ENCODE results near the gene MGRN1. TPM values are rescaled to one million over a fixed set of nuclear protein-coding genes. Genes with fewer than 3 reads are reported as not detected.

Gene MGRN1
- total and polyA plus RNA-seq, 2 experiments from 2014 or later = 29.2 to 30.8 TPM

DNA sequence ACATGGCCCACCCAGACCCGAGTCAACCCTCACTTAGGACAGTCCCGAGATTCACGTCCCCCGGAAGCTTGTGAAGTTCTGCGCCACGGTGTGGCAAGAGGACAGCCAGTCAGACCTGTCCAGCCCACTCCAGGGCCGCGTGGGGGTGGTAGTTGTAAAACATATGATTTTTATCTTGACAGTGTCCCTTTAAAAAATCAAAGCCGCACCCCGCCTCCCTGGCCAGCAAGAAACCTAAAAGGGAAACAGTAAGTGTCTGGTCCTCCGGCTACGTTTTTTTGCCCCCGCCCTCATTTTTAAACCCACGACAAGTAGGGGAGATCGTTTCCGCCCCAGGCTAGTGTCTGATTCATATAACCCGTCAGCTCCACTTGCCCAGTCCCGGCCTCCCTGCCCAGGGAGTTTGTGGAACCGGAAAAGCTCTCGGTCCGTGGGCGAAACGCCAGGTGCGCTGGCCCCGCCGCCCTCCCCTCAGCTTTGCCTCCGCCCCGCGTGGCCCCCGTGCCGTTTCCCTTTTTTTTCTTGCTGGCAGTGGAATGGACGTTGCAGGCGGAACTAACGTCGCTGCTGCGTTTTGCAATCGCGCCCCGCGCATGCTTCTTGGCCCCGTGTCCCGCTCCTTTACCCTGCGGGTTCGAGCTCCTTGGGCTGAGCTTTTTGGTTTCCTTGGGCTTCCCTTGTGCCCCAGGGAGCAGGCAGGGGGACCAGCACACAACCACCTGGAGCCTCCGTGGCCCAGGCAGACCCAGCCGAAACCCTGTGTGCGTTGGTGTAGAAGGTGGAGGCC lies 55.4 kb downstream of the MGRN1 start:
- 86% methylated on average over 44 of the region's 47 CpGs for WGBS (ENCODE audit: low lambda C conversion rate, missing lambda C conversion rate)

DNA sequence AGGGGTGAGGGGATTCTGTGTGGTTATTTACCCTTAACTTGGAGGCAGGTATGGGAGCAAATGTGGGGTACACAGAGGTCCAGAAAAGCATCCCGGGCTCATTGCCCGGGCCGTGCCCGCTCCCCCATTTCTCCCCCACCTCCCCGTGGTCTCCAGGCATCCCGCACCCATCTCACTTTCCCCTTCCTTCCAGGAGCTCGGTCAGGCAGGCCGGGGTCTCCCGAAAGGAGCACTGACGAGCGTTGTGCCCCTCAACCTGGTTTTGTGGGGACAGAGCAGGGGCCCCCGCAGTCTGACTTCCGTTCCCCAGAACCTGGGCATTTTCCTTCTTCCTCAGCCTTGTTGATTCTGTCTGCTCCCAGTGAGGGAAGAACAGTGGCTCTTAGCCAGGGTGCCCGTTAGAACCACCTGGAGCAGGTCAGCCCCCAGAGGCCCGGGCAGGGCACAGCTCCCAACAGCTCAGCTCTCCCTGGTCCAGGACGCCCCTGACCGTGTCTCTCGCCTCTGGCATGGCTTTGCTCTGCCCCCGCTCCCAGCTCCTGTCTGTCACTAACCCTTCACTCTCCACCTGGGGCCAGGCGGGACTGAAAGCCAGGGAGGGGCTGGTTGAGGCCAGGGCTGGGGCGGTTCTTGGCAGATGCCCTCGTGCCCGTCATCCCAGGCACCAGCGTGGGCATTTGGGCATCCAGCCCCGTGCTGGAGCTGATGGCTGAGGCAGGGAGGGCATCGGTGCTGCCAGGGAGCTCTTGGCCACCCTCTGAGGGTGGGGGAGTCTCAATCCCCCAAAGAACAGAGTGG lies 56.2 kb downstream of the MGRN1 start:
- no peak overlapping the region for H3K4me3 ChIP-seq
- no peaks in the 10 kb centered on the region for H3K9me3 ChIP-seq (ENCODE audit: low read depth)
- H3K27me3 ChIP-seq = no peaks in the 10 kb centered on the region
- DNase-seq (ENCODE audit: low spot score) = no peak
- no peak overlapping the region for H3K27ac ChIP-seq
- H3K4me1 ChIP-seq (ENCODE audit: insufficient read depth) = no peaks in the 10 kb centered on the region
- H3K4me2 ChIP-seq = no peak overlapping the region
- no peaks in the 10 kb centered on the region for H3K79me2 ChIP-seq
- no peaks in the 10 kb centered on the region for H3K9me2 ChIP-seq (replicated peaks; ENCODE audit: insufficient read depth)
- TF ChIP-seq, protein P1, sequence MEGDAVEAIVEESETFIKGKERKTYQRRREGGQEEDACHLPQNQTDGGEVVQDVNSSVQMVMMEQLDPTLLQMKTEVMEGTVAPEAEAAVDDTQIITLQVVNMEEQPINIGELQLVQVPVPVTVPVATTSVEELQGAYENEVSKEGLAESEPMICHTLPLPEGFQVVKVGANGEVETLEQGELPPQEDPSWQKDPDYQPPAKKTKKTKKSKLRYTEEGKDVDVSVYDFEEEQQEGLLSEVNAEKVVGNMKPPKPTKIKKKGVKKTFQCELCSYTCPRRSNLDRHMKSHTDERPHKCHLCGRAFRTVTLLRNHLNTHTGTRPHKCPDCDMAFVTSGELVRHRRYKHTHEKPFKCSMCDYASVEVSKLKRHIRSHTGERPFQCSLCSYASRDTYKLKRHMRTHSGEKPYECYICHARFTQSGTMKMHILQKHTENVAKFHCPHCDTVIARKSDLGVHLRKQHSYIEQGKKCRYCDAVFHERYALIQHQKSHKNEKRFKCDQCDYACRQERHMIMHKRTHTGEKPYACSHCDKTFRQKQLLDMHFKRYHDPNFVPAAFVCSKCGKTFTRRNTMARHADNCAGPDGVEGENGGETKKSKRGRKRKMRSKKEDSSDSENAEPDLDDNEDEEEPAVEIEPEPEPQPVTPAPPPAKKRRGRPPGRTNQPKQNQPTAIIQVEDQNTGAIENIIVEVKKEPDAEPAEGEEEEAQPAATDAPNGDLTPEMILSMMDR (IDR thresholded peaks at IDR 0.05; ENCODE audit: poor library complexity) = no peak
- TF ChIP-seq EZH2 (IDR thresholded peaks at IDR 0.05; ENCODE audit: borderline replicate concordance) (no peak), EZH2phosphoT487 (IDR thresholded peaks at IDR 0.05; ENCODE audit: low read depth, severe bottlenecking, unreplicated experiment) (no peak)
- H3K36me3 ChIP-seq (replicated peaks; ENCODE audit: insufficient read depth, low read depth) = no peaks in the 10 kb centered on the region
- no peaks in the 10 kb centered on the region for H4K20me1 ChIP-seq (ENCODE audit: insufficient read depth, poor library complexity, severe bottlenecking)
- no peak overlapping the region for H2AFZ ChIP-seq
- 97% methylated on average over 24 of the region's 26 CpGs for WGBS (ENCODE audit: low lambda C conversion rate, missing lambda C conversion rate)

More for the DNA sequence above, 55.4 kb downstream of the MGRN1 start:
- no peaks in the 10 kb centered on the region for H3K4me1 ChIP-seq (ENCODE audit: insufficient read depth)
- DNase-seq (ENCODE audit: low spot score) = no peak
- no peak overlapping the region for H3K27ac ChIP-seq
- no peaks in the 10 kb centered on the region for H3K27me3 ChIP-seq
- H2AFZ ChIP-seq = no peak overlapping the region
- H3K4me3 ChIP-seq = no peak overlapping the region
- no peak overlapping the region for H3K4me2 ChIP-seq
- TF ChIP-seq EZH2phosphoT487 (IDR thresholded peaks at IDR 0.05; ENCODE audit: low read depth, severe bottlenecking, unreplicated experiment) (no peak), EZH2 (IDR thresholded peaks at IDR 0.05; ENCODE audit: borderline replicate concordance) (no peak)
- TF ChIP-seq, protein P1 (IDR thresholded peaks at IDR 0.05; ENCODE audit: poor library complexity) = no peak
- no peaks in the 10 kb centered on the region for H3K9me2 ChIP-seq (replicated peaks; ENCODE audit: insufficient read depth)
- H3K36me3 ChIP-seq (replicated peaks; ENCODE audit: insufficient read depth, low read depth) = no peaks in the 10 kb centered on the region
- H4K20me1 ChIP-seq (ENCODE audit: insufficient read depth, poor library complexity, severe bottlenecking) = no peaks in the 10 kb centered on the region
- peaks cover 1% of the 10 kb centered on the region for H3K79me2 ChIP-seq
- H3K9me3 ChIP-seq (ENCODE audit: low read depth) = no peaks in the 10 kb centered on the region

DNA sequence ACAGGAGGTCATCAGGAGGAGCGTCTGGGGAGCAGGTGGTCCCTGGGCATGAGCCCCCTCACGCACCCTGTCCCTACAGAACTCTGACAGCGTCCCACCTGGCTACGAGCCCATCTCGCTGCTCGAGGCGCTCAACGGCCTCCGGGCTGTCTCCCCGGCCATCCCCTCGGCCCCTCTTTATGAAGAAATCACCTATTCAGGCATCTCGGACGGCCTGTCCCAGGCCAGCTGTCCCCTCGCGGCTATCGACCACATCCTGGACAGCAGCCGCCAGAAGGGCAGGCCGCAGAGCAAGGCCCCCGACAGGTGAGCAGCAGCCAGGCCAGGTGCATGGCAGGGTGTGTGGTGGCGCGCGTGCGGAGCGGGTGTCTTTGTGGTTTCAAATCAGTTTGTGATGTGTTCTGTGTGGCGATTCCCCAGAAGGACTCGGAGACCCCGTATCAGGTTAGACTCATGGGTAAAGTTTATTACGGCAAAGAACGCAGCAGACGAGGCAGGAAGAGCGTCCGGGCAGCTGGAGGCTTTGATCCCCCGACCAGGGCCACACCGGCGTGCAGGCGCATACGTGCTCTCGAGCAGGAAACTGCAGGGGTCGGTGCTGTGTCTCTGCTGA lies 57.0 kb downstream of the MGRN1 start:
- WGBS (ENCODE audit: low lambda C conversion rate, missing lambda C conversion rate) = 98% methylated on average over 38 of the region's 39 CpGs
- no peaks in the 10 kb centered on the region for H3K79me2 ChIP-seq
- no peaks in the 10 kb centered on the region for H3K9me3 ChIP-seq (ENCODE audit: low read depth)
- no peaks in the 10 kb centered on the region for H3K27me3 ChIP-seq
- no peaks in the 10 kb centered on the region for H3K9me2 ChIP-seq (replicated peaks; ENCODE audit: insufficient read depth)
- DNase-seq (ENCODE audit: low spot score) = no peak
- H3K4me3 ChIP-seq = no peak overlapping the region
- H3K4me2 ChIP-seq = no peak overlapping the region
- no peak for TF ChIP-seq EZH2phosphoT487 (IDR thresholded peaks at IDR 0.05; ENCODE audit: low read depth, severe bottlenecking, unreplicated experiment)
- TF ChIP-seq, protein P1 (IDR thresholded peaks at IDR 0.05; ENCODE audit: poor library complexity) = no peak
- TF ChIP-seq EZH2 (IDR thresholded peaks at IDR 0.05; ENCODE audit: borderline replicate concordance) = no peak
- H3K27ac ChIP-seq = no peak overlapping the region
- H2AFZ ChIP-seq = no peak overlapping the region
- no peaks in the 10 kb centered on the region for H3K36me3 ChIP-seq (replicated peaks; ENCODE audit: insufficient read depth, low read depth)
- no peaks in the 10 kb centered on the region for H4K20me1 ChIP-seq (ENCODE audit: insufficient read depth, poor library complexity, severe bottlenecking)
- no peaks in the 10 kb centered on the region for H3K4me1 ChIP-seq (ENCODE audit: insufficient read depth)

Data from hepatocyte (in vitro differentiated cells).